A549 (cell line): ENCODE results near the gene HPCA.

Source experiments
- CHD2 ChIP-seq: fragments of 150-350 bp; IDR thresholded peaks from 2 replicates; pipeline ENCODE4 v1.6.1; 2014; ENCODE audit warnings: low read length; ENCODE audit not compliant: partially characterized antibody
- CTCF ChIP-seq: fragments of >200 bp; sonication (Bioruptor Twin); formaldehyde crosslinking; IDR thresholded peaks from 3 replicates; pipeline ENCODE4 v1.5.1; 2016
- MYC ChIP-seq: IDR thresholded peaks from 2 replicates; pipeline ENCODE4 v1.6.1; 2012; ENCODE audit warnings: mild to moderate bottlenecking, inconsistent platforms, low read length, improper control_type of control experiment, borderline replicate concordance
- NR3C1 ChIP-seq: fragments of >200 bp; sonication (Bioruptor Twin); formaldehyde crosslinking; IDR thresholded peaks from 3 replicates; pipeline ENCODE4 v1.6.1; 2017
- RCOR1 ChIP-seq: fragments of 150-350 bp; IDR thresholded peaks from 2 replicates; pipeline ENCODE4 v1.6.1; 2014; ENCODE audit warnings: antibody characterized with exemption, low read length, low read depth
- REST ChIP-seq: fragments of 200-600 bp; sonication (generic); IDR thresholded peaks from 2 replicates; pipeline ENCODE4 v1.6.1; 2016; ENCODE audit warnings: antibody characterized with exemption, mild to moderate bottlenecking, moderate library complexity
- SMC3 ChIP-seq: fragments of >200 bp; sonication (Bioruptor Twin); formaldehyde crosslinking; IDR thresholded peaks from 3 replicates; pipeline ENCODE4 v1.6.1; 2018; ENCODE audit warnings: inconsistent platforms
- SREBF2 ChIP-seq: fragments of 450-650 bp; IDR thresholded peaks from 2 replicates; pipeline ENCODE4 v1.6.1; 2014; ENCODE audit warnings: mild to moderate bottlenecking, moderate library complexity
- ZFP36 ChIP-seq: fragments of 450-650 bp; IDR thresholded peaks from 2 replicates; pipeline ENCODE4 v1.6.1; 2014; ENCODE audit warnings: borderline replicate concordance; ENCODE audit not compliant: partially characterized antibody

GRCh38 chr1:32877211-32878110 is 8.8 kb upstream of the HPCA start:
- TF ChIP-seq SMC3 (no peak), ZFP36 (no peak), REST (no peak), CTCF (no peak), CHD2 (no peak), SREBF2 (no peak), MYC (no peak), NR3C1 (no peak), RCOR1 (no peak)
